ENCODE results near the gene PRELID2.

DNA sequence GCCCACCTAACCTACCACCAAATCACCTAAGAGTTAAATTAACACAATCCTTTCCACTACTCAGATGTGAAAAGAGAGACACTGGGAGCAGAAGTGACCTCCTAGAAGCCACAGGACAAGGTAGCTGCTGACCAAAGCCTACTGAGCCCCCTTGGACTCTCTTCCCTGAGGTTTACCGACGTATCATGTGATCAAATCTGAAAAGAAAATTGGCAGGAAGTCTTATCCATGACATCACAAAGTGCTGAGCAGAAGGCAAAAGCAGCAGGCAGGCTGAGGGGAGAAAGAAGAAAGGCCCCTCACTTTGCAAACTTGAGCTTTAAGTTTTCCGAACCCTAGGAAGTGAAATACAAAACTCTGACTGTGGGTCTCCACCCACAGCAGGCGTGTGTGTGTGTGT, 11.1 kb downstream of the PRELID2 start:
- TF ChIP-seq, protein P1, sequence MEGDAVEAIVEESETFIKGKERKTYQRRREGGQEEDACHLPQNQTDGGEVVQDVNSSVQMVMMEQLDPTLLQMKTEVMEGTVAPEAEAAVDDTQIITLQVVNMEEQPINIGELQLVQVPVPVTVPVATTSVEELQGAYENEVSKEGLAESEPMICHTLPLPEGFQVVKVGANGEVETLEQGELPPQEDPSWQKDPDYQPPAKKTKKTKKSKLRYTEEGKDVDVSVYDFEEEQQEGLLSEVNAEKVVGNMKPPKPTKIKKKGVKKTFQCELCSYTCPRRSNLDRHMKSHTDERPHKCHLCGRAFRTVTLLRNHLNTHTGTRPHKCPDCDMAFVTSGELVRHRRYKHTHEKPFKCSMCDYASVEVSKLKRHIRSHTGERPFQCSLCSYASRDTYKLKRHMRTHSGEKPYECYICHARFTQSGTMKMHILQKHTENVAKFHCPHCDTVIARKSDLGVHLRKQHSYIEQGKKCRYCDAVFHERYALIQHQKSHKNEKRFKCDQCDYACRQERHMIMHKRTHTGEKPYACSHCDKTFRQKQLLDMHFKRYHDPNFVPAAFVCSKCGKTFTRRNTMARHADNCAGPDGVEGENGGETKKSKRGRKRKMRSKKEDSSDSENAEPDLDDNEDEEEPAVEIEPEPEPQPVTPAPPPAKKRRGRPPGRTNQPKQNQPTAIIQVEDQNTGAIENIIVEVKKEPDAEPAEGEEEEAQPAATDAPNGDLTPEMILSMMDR (IDR thresholded peaks at IDR 0.05; ENCODE audit: insufficient read depth, low read depth, low read length) = no peak
- no peak for TF ChIP-seq EZH2 (IDR thresholded peaks at IDR 0.05; ENCODE audit: insufficient read depth, low read length)

Data from astrocyte (in vitro differentiated cells and primary cell).